H1 (cell line): ENCODE data around the gene SMIM29. TPM values are rescaled to one million over a fixed set of nuclear protein-coding genes. Genes with fewer than 3 reads are reported as not detected.

Experiments
- KDM1A ChIP-seq: fragments of 200-600, 300-600 bp; sonication (generic); IDR thresholded peaks from 2 replicates; pipeline ENCODE4 v1.7.1; 2016; ENCODE audit warnings: mild to moderate bottlenecking, low read length, borderline replicate concordance
- KDM5A ChIP-seq: fragments of 200-600 bp; IDR thresholded peaks from 2 replicates; pipeline ENCODE4 v1.7.1; 2012; ENCODE audit warnings: mild to moderate bottlenecking, low read length, inconsistent platforms, mixed read lengths
- POLR2A ChIP-seq, 2 experiments: IDR thresholded peaks; 1 replicate in 1 of 2; 2 replicates in 1 of 2; pipeline ENCODE4 v1.6.1; 2011; ENCODE audit warnings: low read depth in 2 of 2, low read length in 2 of 2, mild to moderate bottlenecking in 2 of 2; ENCODE audit errors: control extremely low read depth in 1 of 2
- polyA plus RNA-seq, 7 experiments: library from polyadenylated mRNA; depleted of rRNA in 3 of 7; stranded (reverse) in 5 of 7; unstranded in 2 of 7; fragments of >200 nt in 5 of 7; fragments of 200-250 nt in 2 of 7; gene quantifications; 1 replicate in 5 of 7; 2 replicates in 1 of 7; 4 replicates in 1 of 7; pipeline versions ENCODE4 v1.2.1 to v1.2.3, GENCODE V29; 2011 to 2013; ENCODE audit warnings: missing spikeins in 2 of 7, mixed read lengths in 2 of 7
- total RNA-seq: library from RNA; stranded (reverse); fragmentation: NEBNext Ultra II Directional; extraction: Animal tissue kit (Norgen Biotek cat#: 25700); gene quantifications from 2 replicates; pipeline ENCODE4 v1.2.1, GENCODE V29; 2021

SMIM29 gene
- total and polyA plus RNA-seq, 2 of the 8 experiments (the other 6 are each of a cell fraction or from before 2014, with no cell fraction given): 7.0 to 22.4 TPM

DNA sequence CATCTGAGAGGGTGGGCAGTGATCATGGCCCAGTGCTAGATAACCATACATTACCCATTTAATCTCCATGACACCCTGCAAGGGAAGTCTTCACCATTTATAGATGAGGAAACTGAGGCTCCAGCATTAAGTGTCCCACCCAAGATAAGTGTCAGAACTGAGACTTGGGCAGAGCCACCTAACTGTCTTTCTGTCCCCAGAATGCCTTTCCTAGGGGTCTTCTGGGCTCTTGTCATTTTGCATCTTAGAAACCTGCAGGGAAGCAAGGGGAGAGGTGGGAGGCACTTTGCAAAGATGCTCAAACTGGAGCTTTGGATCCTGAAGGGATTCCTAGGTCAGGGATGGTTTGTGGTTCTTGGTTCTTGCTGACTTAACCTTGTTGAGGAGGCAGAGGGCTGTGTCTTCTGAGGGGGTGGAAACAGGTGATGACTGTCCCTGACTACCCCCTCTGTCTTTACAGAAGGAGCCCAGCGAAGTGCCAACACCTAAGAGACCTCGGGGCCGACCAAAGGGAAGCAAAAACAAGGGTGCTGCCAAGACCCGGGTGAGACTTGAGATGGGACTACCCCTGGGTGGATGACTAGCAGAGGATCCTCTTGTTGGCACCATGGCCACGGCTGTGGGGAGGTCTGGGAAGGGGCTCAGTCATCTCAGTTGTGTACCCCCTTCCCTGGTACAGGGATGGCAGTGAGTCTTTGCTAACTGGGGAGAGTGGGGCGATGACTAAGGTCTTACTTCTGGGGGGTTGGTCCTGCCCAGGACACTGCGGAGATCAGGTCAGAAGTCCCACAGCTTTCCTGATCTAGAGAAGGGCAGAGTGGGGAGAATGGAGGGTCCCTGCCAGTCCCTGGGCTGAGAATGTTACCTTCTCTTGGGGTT lies 6.3 kb downstream of the SMIM29 start (continued):
- TF ChIP-seq KDM5A (no peak), KDM1A (no peak), POLR2A (IDR thresholded peaks at IDR 0.05; ENCODE audit: control extremely low read depth in 1 of 2, low read depth in 2 of 2, low read length in 2 of 2) (no peak; a peak in 1 of 3 replicates)
